OCI-LY1 (cell line): Measurements from ENCODE around the gene FDX2.

Experiments
- EZH2 ChIP-seq: fragments of 200-600 bp; sonication (generic), shearing (Covaris generic); IDR thresholded peaks from 2 replicates; pipeline ENCODE4 v1.8.0; 2017; ENCODE audit warnings: borderline replicate concordance, mixed run types, mild to moderate bottlenecking, antibody characterized with exemption, low read length, moderate library complexity, mixed read lengths
- TF ChIP-seq, protein P1 (sequence below): fragments of 200-600 bp; sonication (generic), shearing (Covaris generic); IDR thresholded peaks from 2 replicates; pipeline ENCODE4 v1.5.1; 2017; ENCODE audit warnings: mild to moderate bottlenecking, antibody characterized with exemption, low read length, moderate library complexity, mixed read lengths

DNA sequence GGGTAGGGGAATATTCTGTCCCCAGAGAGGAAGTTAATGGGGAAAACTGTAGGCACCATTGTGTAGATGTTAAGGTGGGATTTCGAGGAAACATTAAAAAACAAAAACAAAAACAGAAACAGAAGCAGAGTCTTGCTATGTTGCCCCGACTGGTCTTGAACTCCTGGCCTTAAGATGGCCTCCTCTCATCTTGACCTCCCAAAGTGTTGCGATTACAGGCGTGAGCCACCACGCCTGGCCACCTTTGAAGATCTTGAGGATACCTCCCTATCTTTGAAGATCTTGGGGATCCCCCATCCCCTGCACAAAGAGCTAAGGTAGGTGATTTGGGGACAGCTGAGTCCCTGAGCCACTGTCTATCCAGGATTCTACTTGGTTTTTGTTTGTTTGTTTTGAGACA lies 24.2 kb upstream of the FDX2 start:
- TF ChIP-seq, protein P1, sequence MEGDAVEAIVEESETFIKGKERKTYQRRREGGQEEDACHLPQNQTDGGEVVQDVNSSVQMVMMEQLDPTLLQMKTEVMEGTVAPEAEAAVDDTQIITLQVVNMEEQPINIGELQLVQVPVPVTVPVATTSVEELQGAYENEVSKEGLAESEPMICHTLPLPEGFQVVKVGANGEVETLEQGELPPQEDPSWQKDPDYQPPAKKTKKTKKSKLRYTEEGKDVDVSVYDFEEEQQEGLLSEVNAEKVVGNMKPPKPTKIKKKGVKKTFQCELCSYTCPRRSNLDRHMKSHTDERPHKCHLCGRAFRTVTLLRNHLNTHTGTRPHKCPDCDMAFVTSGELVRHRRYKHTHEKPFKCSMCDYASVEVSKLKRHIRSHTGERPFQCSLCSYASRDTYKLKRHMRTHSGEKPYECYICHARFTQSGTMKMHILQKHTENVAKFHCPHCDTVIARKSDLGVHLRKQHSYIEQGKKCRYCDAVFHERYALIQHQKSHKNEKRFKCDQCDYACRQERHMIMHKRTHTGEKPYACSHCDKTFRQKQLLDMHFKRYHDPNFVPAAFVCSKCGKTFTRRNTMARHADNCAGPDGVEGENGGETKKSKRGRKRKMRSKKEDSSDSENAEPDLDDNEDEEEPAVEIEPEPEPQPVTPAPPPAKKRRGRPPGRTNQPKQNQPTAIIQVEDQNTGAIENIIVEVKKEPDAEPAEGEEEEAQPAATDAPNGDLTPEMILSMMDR = no peak
- TF ChIP-seq EZH2 = no peak
